ENCODE results near the gene ARHGAP25.

GRCh38 chr2:68722712-68723111 is 11.9 kb upstream of the ARHGAP25 start:
- TF ChIP-seq, protein P1, sequence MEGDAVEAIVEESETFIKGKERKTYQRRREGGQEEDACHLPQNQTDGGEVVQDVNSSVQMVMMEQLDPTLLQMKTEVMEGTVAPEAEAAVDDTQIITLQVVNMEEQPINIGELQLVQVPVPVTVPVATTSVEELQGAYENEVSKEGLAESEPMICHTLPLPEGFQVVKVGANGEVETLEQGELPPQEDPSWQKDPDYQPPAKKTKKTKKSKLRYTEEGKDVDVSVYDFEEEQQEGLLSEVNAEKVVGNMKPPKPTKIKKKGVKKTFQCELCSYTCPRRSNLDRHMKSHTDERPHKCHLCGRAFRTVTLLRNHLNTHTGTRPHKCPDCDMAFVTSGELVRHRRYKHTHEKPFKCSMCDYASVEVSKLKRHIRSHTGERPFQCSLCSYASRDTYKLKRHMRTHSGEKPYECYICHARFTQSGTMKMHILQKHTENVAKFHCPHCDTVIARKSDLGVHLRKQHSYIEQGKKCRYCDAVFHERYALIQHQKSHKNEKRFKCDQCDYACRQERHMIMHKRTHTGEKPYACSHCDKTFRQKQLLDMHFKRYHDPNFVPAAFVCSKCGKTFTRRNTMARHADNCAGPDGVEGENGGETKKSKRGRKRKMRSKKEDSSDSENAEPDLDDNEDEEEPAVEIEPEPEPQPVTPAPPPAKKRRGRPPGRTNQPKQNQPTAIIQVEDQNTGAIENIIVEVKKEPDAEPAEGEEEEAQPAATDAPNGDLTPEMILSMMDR (IDR thresholded peaks at IDR 0.05; ENCODE audit: insufficient read depth, low read length, poor library complexity, severe bottlenecking) = peak; percentile 27
- TF ChIP-seq EZH2phosphoT487 (conservative IDR thresholded peaks at IDR 0.05; ENCODE audit: low read length) = no peak

Data from SU-DHL-6 (cell line).